Chondrocyte (in vitro differentiated cells): ENCODE measurements around the gene CPT1A. TPM values are rescaled to one million over a fixed set of nuclear protein-coding genes. Genes with fewer than 3 reads are reported as not detected.

Experiments
- DNase-seq: peaks from one replicate; pipeline ENCODE4 v3.0.0; 2021; ENCODE audit warnings: mixed read lengths, low spot score
- H3K27ac Mint-ChIP-seq: one replicate; pipeline ENCODE4 v1.8.0; 2021; ENCODE audit warnings: mild to moderate bottlenecking, moderate library complexity, mixed read lengths; ENCODE audit not compliant: unreplicated experiment
- H3K27me3 Mint-ChIP-seq: 2 replicates; pipeline ENCODE4 v1.8.0; 2021; ENCODE audit warnings: low read depth, mixed read lengths
- H3K36me3 Mint-ChIP-seq: 2 replicates; pipeline ENCODE4 v1.8.0; 2021; ENCODE audit warnings: low read depth, mixed read lengths
- H3K4me1 Mint-ChIP-seq: 2 replicates; pipeline ENCODE4 v1.8.0; 2021; ENCODE audit warnings: low read depth, mild to moderate bottlenecking, mixed read lengths
- H3K4me3 Mint-ChIP-seq: one replicate; pipeline ENCODE4 v1.8.0; 2021; ENCODE audit warnings: mild to moderate bottlenecking, moderate library complexity, mixed read lengths; ENCODE audit not compliant: unreplicated experiment
- H3K9me3 Mint-ChIP-seq: 2 replicates; pipeline ENCODE4 v1.8.0; 2021; ENCODE audit warnings: low read depth, mixed read lengths
- CTCF ChIP-seq: fragments of 200-600 bp; sonication (generic); IDR thresholded peaks from 2 replicates; pipeline ENCODE4 v1.5.0; 2021; ENCODE audit warnings: antibody characterized with exemption, mild to moderate bottlenecking, moderate library complexity
- total RNA-seq: library from RNA; stranded (reverse); gene quantifications from 3 replicates; pipeline ENCODE4 v1.2.1, GENCODE V29; 2021

The CPT1A gene
- total RNA-seq, 1 donor from 2014 or later: 58.8 TPM

GRCh38 chr11:68748061-68748460, 93.7 kb downstream of the CPT1A start:
- no peak for TF ChIP-seq CTCF
- no peak for DNase-seq
- Mint-ChIP-seq H3K27me3 (no peaks in the 10 kb centered on the region), H3K4me3 (no peak overlapping the region), H3K9me3 (no peaks in the 10 kb centered on the region), H3K4me1 (peaks cover 15% of the 10 kb centered on the region), H3K27ac (no peak overlapping the region), H3K36me3 (no peaks in the 10 kb centered on the region)

GRCh38 chr11:68743539-68743938, 98.2 kb downstream of the CPT1A start:
- TF ChIP-seq CTCF: no peak
- no peak overlapping the region for H3K4me3 Mint-ChIP-seq
- no peaks in the 10 kb centered on the region for H3K27me3 Mint-ChIP-seq
- H3K36me3 Mint-ChIP-seq: no peaks in the 10 kb centered on the region
- H3K27ac Mint-ChIP-seq: no peak overlapping the region
- DNase-seq: no peak
- H3K9me3 Mint-ChIP-seq: no peaks in the 10 kb centered on the region
- peaks cover 7% of the 10 kb centered on the region for H3K4me1 Mint-ChIP-seq

GRCh38 chr11:68741463-68741862, 100.3 kb downstream of the CPT1A start:
- no peak overlapping the region for H3K4me3 Mint-ChIP-seq
- H3K4me1 Mint-ChIP-seq: peaks cover 7% of the 10 kb centered on the region
- H3K36me3 Mint-ChIP-seq: no peaks in the 10 kb centered on the region
- no peaks in the 10 kb centered on the region for H3K27me3 Mint-ChIP-seq
- no peak for DNase-seq
- H3K9me3 Mint-ChIP-seq: no peaks in the 10 kb centered on the region
- H3K27ac Mint-ChIP-seq: no peak overlapping the region
- TF ChIP-seq CTCF: no peak

GRCh38 chr11:68735646-68736045, 106.1 kb downstream of the CPT1A start:
- DNase-seq: no peak
- no peaks in the 10 kb centered on the region for H3K4me1 Mint-ChIP-seq
- no peaks in the 10 kb centered on the region for H3K36me3 Mint-ChIP-seq
- TF ChIP-seq CTCF: no peak
- H3K9me3 Mint-ChIP-seq: no peaks in the 10 kb centered on the region
- no peak overlapping the region for H3K27ac Mint-ChIP-seq
- peaks cover 24% of the 10 kb centered on the region for H3K27me3 Mint-ChIP-seq
- H3K4me3 Mint-ChIP-seq: no peak overlapping the region

- H3K36me3 Mint-ChIP-seq: no peaks in the 10 kb centered on the region
- no peak for DNase-seq
- H3K27me3 Mint-ChIP-seq: peaks cover 24% of the 10 kb centered on the region
- no peaks in the 10 kb centered on the region for H3K9me3 Mint-ChIP-seq
- no peaks in the 10 kb centered on the region for H3K4me1 Mint-ChIP-seq
- no peak overlapping the region for H3K27ac Mint-ChIP-seq
- H3K4me3 Mint-ChIP-seq: no peak overlapping the region
- TF ChIP-seq CTCF: no peak
Measured at GRCh38 chr11:68735125-68735524, 106.6 kb downstream of the CPT1A start.
